Measurements from ENCODE around the gene PARD3. TPM values are rescaled to one million over a fixed set of nuclear protein-coding genes. Genes with fewer than 3 reads are reported as not detected.
"Not testable (repeated sequence)": the region's sequence is repeated elsewhere in the genome, so short reads cannot be mapped to it uniquely, and the experiment has no call there.

PARD3 gene
- total RNA-seq, 4 donors from 2014 or later = 39.2 to 124 (median 48.0) TPM

GRCh38 chr10:34078017-34078744 is 736.9 kb downstream of the PARD3 start:
- Histone ChIP-seq H3K9me3 (no peaks in the 10 kb centered on the region), H3K27me3 (no peaks in the 10 kb centered on the region), H3K36me3 (no peaks in the 10 kb centered on the region), H3K4me1 (no peaks in the 10 kb centered on the region), H3K4me3 (no peak overlapping the region), H3K27ac (no peak overlapping the region)
- DNase-seq = no peak
- TF ChIP-seq POLR2A (IDR thresholded peaks at IDR 0.05) (no peak), CTCF (IDR thresholded peaks at IDR 0.05) (no peak)

- H3K4me1 ChIP-seq = no peaks in the 10 kb centered on the region
- no peak overlapping the region for H3K4me3 ChIP-seq
- H3K27me3 ChIP-seq = no peaks in the 10 kb centered on the region
- no peak for DNase-seq
- no peak for TF ChIP-seq POLR2A (IDR thresholded peaks at IDR 0.05)
- no peak for TF ChIP-seq CTCF (IDR thresholded peaks at IDR 0.05)
- no peaks in the 10 kb centered on the region for H3K9me3 ChIP-seq
- H3K36me3 ChIP-seq = no peaks in the 10 kb centered on the region
- H3K27ac ChIP-seq = no peak overlapping the region
These were observed 738.7 kb downstream of the PARD3 start for GRCh38 chr10:34076443-34076842.

GRCh38 chr10:34075254-34075926 is 739.7 kb downstream of the PARD3 start:
- H3K9me3 ChIP-seq = no peaks in the 10 kb centered on the region
- TF ChIP-seq POLR2A (IDR thresholded peaks at IDR 0.05) (no peak), CTCF (IDR thresholded peaks at IDR 0.05) (no peak)
- no peaks in the 10 kb centered on the region for H3K27me3 ChIP-seq
- H3K36me3 ChIP-seq = no peaks in the 10 kb centered on the region
- H3K4me3 ChIP-seq = no peak overlapping the region
- H3K27ac ChIP-seq = no peak overlapping the region
- H3K4me1 ChIP-seq = no peaks in the 10 kb centered on the region
- DNase-seq = no peak

- Histone ChIP-seq H3K4me3 (no peak overlapping the region), H3K4me1 (no peaks in the 10 kb centered on the region), H3K9me3 (no peaks in the 10 kb centered on the region), H3K27me3 (no peaks in the 10 kb centered on the region), H3K27ac (no peak overlapping the region), H3K36me3 (no peaks in the 10 kb centered on the region)
- DNase-seq = no peak
- TF ChIP-seq CTCF (IDR thresholded peaks at IDR 0.05) (no peak), POLR2A (IDR thresholded peaks at IDR 0.05) (no peak)
These were observed 741.0 kb downstream of the PARD3 start for GRCh38 chr10:34074051-34074450.

- H3K4me3 ChIP-seq, DNase-seq, H3K27ac ChIP-seq, H3K4me1 ChIP-seq, H3K36me3 ChIP-seq, H3K27me3 ChIP-seq: not testable (repeated sequence)
- peaks cover 0 to 11% (median 0%) of the 10 kb centered on the region in 4 donors for H3K9me3 ChIP-seq
These were observed 747.4 kb downstream of the PARD3 start for GRCh38 chr10:34067741-34068140.

- H3K27ac ChIP-seq = no peak overlapping the region
- DNase-seq = no peak
- no peak for TF ChIP-seq POLR2A (IDR thresholded peaks at IDR 0.05)
- no peak for TF ChIP-seq CTCF (IDR thresholded peaks at IDR 0.05)
- H3K36me3 ChIP-seq = no peaks in the 10 kb centered on the region
- H3K4me3 ChIP-seq = no peak overlapping the region
- H3K27me3 ChIP-seq = no peaks in the 10 kb centered on the region
- H3K4me1 ChIP-seq = no peaks in the 10 kb centered on the region
- H3K9me3 ChIP-seq = peaks cover 0 to 17% (median 0%) of the 10 kb centered on the region in 4 donors
These were observed 751.5 kb downstream of the PARD3 start for GRCh38 chr10:34063592-34063991.

Data from Peyer's patch (tissue), 4 donors.